ENCODE results near the gene CERS4.

DNA sequence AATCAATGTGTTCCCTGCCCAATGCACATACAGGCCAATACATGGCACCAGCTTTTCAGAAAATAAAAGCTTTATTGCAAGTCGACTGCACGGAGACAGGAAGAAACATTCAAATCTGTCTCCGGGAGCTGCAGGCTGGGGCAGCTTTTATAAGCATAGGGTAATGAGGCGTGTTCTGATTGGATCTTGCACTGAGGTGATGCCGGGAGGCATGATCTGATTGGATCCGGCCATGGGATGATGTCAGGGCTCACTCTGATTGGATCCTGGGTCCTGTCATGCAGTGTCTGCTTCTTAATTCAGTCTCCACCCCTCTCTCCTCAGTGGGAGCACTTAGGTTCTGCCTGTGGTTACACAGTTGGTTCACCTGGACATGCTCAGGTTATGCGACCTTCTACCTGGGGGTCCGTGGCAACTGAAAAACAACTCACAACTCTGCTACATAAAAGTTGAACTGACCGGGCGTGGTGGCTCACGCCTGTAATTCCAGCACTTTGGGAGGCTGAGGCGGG is 48.0 kb upstream of the CERS4 start:
- TF ChIP-seq EZH2 (IDR thresholded peaks at IDR 0.05; ENCODE audit: borderline replicate concordance, low read depth, low read length, poor library complexity, severe bottlenecking) = no peak
- TF ChIP-seq, protein P1, sequence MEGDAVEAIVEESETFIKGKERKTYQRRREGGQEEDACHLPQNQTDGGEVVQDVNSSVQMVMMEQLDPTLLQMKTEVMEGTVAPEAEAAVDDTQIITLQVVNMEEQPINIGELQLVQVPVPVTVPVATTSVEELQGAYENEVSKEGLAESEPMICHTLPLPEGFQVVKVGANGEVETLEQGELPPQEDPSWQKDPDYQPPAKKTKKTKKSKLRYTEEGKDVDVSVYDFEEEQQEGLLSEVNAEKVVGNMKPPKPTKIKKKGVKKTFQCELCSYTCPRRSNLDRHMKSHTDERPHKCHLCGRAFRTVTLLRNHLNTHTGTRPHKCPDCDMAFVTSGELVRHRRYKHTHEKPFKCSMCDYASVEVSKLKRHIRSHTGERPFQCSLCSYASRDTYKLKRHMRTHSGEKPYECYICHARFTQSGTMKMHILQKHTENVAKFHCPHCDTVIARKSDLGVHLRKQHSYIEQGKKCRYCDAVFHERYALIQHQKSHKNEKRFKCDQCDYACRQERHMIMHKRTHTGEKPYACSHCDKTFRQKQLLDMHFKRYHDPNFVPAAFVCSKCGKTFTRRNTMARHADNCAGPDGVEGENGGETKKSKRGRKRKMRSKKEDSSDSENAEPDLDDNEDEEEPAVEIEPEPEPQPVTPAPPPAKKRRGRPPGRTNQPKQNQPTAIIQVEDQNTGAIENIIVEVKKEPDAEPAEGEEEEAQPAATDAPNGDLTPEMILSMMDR (conservative IDR thresholded peaks at IDR 0.05; ENCODE audit: low read depth, low read length) = no peak

All from A673 (cell line).